Activated CD8-positive, alpha-beta T cell treated with anti-CD3 and anti-CD28 coated beads for 36 hours (primary cell): ENCODE measurements around the gene PRAMEF5. TPM values are rescaled to one million over a fixed set of nuclear protein-coding genes. Genes with fewer than 3 reads are reported as not detected.
"Not testable (repeated sequence)": the region's sequence is repeated elsewhere in the genome, so short reads cannot be mapped to it uniquely, and the experiment has no call there.

Experiments used
- ATAC-seq: fragments of 200-7000 bp; cut with Tn5 transposase; one replicate; pipeline ENCODE4 v1.10.0; 2021; ENCODE audit warnings: mild to moderate bottlenecking, moderate library complexity
- CTCF ChIA-PET: fragments of 350-600 bp; sonication (Branson Sonifier 250); formaldehyde crosslinking; loops from one replicate; lab custom pipeline; 2021; ENCODE audit warnings: antibody characterized with exemption; lab: Charles Lee
- POLR2A ChIA-PET: fragments of 350-600 bp; sonication (Branson Sonifier 250); formaldehyde crosslinking; loops from one replicate; lab custom pipeline; 2021; ENCODE audit warnings: antibody characterized with exemption; lab: Charles Lee
- DNase-seq: peaks from one replicate; pipeline ENCODE4 v3.0.0-alpha.2; 2020
- H3K27ac Mint-ChIP-seq: one replicate; pipeline ENCODE4 v1.8.0; 2021; ENCODE audit warnings: mild to moderate bottlenecking, mixed read lengths
- H3K27me3 Mint-ChIP-seq: one replicate; pipeline ENCODE4 v1.8.0; 2021; ENCODE audit warnings: mixed read lengths
- H3K36me3 Mint-ChIP-seq: one replicate; pipeline ENCODE4 v1.8.0; 2021; ENCODE audit warnings: low read depth, mixed read lengths
- H3K4me1 Mint-ChIP-seq: one replicate; pipeline ENCODE4 v1.8.0; 2021; ENCODE audit warnings: low read depth, mixed read lengths
- H3K4me3 Mint-ChIP-seq: one replicate; pipeline ENCODE4 v1.8.0; 2021; ENCODE audit warnings: mild to moderate bottlenecking, moderate library complexity, mixed read lengths
- H3K9me3 Mint-ChIP-seq: one replicate; pipeline ENCODE4 v1.8.0; 2021; ENCODE audit warnings: mixed read lengths
- intact Hi-C: fragments of 100-400 bp; cut with micrococcal nuclease; formaldehyde crosslinking; loops from one replicate; pipeline ENCODE4 v1.10.0; 2022
- total RNA-seq, 2 experiments: library from RNA; stranded (reverse); gene quantifications; one replicate each; pipeline ENCODE4 v1.2.3, GENCODE V29; 2021
- TF ChIP-seq, protein P1 (sequence below): fragments of 200-600 bp; IDR thresholded peaks from one replicate; pipeline ENCODE4 v1.8.0; 2022; ENCODE audit warnings: antibody characterized with exemption, mild to moderate bottlenecking

Gene PRAMEF5
- total RNA-seq: not detected

DNA sequence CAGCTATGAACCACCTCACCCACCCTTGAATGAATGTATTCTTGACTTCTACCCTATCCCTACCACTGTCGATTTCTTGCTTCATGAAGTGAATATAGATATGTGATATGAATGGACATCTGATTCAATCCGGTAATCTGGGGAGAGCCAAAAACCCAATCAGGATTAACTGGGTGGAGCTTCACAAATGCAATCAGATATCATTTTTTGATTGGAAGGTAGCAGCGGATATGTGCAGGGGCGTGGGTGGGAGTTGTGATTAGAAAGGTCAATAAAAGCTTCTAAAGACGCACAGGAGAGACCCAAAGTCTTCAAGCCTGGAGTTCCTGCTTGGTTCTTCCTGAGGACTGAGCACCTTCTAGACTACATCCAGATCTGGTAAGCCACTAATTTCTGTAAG, at the start of gene PRAMEF5:
Gene PRAMEF5 (plus strand): TSS at position 301 of the 400 bp plus-strand sequence. CDS start 5,071 bp downstream, outside the sequence.
- CTCF ChIA-PET, ATAC-seq, H3K27me3 Mint-ChIP-seq, H3K9me3 Mint-ChIP-seq, H3K36me3 Mint-ChIP-seq, H3K27ac Mint-ChIP-seq, intact Hi-C loops, DNase-seq, H3K4me3 Mint-ChIP-seq, POLR2A ChIA-PET, H3K4me1 Mint-ChIP-seq: not testable (repeated sequence)

DNA sequence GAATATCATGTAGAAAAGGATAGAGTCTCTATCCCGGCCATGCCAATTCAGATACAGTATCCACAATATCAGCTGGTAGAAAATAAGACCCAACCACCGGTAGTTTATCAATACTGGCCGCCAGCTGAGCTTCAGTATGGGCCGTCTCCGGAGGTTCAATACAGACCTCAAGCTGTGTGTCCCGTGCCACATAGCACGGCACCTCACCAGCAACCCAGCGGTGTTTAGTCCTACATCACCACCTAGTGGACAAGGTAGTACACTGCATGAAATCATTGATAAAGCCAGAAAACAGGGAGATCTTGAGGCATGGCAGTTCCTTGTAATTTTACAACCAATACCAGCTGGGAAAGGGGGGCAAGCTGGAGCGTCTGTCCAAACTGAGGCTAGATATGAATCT, 45.3 kb upstream of the PRAMEF5 start:
- intact Hi-C loops, H3K9me3 Mint-ChIP-seq, POLR2A ChIA-PET, ATAC-seq, DNase-seq, H3K27me3 Mint-ChIP-seq, H3K36me3 Mint-ChIP-seq, CTCF ChIA-PET, H3K4me3 Mint-ChIP-seq, H3K4me1 Mint-ChIP-seq, H3K27ac Mint-ChIP-seq: not testable (repeated sequence)

DNA sequence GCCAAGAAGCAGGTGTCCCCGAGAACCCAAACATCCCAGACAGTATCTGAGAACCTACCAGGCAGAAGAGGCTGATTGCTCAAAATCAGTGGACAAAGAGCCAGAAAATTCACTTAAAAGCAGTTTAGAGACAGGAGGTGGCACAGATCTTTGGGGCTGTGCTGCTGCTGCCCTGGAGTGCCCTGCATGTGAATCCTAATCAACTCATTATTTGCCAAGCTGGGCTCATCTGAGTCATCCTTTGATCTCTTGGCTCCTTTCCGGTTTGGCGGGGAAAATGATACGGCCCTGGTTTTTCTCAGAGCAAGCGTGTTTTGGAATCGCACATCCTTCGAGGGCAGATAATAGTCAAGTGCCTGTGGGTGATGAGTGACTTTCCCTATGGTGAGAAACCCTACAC, 37.4 kb upstream of the PRAMEF5 start:
- H3K4me1 Mint-ChIP-seq, H3K27me3 Mint-ChIP-seq, CTCF ChIA-PET, intact Hi-C loops, H3K9me3 Mint-ChIP-seq, POLR2A ChIA-PET, ATAC-seq, H3K27ac Mint-ChIP-seq, H3K4me3 Mint-ChIP-seq, DNase-seq, H3K36me3 Mint-ChIP-seq: not testable (repeated sequence)

DNA sequence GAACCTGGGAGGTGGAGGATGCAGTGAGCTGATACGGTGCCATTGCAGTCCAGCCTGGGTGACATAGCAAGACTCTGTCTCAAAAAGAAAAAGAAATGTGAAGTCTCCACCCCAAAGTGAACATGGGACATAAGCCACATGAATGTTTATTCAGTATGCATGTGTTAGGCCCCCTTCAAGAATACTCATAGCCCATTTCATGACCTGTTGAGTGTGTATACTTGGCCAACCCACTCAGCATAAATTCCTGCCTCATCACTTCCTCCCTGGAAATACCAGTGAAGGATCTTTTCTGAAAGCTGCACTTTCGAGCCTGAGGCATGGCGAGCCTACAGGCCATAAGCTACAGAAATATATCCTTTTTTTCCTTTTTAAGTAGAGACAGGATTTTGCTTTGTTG, 34.8 kb upstream of the PRAMEF5 start:
- POLR2A ChIA-PET, H3K9me3 Mint-ChIP-seq, ATAC-seq, H3K27me3 Mint-ChIP-seq, intact Hi-C loops, H3K36me3 Mint-ChIP-seq, H3K4me1 Mint-ChIP-seq, CTCF ChIA-PET, H3K27ac Mint-ChIP-seq, H3K4me3 Mint-ChIP-seq, DNase-seq: not testable (repeated sequence)

DNA sequence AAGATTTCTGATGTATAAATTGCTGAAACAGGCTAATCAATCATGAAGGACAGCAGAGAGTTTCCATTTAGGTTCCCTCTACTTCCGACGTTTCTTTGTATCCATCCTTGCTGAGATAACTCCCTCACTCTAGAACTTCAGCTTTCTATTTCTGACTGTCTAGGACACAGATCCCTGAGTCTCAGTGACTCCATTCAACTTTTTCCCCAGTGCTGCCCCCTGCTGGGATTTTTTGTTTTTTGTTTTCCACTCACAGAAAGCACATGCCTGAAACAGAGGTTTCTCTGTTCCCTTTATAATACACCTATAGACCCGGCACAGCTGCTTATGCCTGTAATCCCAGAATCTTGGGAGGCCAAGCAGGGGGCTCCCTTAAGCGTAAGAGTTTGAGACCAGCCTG, 31.2 kb upstream of the PRAMEF5 start:
- POLR2A ChIA-PET, H3K27me3 Mint-ChIP-seq, ATAC-seq, H3K9me3 Mint-ChIP-seq, H3K27ac Mint-ChIP-seq, CTCF ChIA-PET, DNase-seq, H3K36me3 Mint-ChIP-seq, intact Hi-C loops, H3K4me1 Mint-ChIP-seq, H3K4me3 Mint-ChIP-seq: not testable (repeated sequence)

DNA sequence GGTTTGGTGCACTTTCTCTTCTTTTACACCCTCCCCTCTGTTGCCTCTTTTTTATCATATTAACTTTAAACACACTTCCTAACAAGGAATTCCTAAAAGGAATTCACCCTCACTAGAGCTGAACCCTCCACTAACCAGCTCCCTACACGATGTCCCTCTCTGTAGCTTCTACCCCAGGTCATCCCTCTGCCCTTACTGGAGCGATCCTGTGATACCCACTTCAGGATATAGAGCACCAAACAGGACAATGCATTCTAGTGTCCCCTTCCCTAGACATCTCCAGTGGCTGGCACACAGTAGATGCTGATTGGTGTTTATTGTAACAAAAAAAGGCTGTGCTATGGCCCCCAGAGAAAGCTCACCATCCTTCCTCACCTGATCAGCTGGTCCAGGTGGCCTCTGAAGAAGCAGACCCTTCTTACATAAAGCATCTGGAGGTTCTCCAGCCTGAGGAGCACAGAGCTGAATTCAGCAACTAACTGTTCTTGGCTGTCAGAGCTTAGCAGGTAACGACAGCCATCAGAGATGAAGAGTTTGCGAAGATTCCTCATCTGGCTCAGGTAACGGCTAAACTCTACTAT, 29.4 kb upstream of the PRAMEF5 start:
- ChIA-PET POLR2A (no interaction called here), CTCF (no interaction called here)
- no peak overlapping the region for H3K27ac Mint-ChIP-seq

DNA sequence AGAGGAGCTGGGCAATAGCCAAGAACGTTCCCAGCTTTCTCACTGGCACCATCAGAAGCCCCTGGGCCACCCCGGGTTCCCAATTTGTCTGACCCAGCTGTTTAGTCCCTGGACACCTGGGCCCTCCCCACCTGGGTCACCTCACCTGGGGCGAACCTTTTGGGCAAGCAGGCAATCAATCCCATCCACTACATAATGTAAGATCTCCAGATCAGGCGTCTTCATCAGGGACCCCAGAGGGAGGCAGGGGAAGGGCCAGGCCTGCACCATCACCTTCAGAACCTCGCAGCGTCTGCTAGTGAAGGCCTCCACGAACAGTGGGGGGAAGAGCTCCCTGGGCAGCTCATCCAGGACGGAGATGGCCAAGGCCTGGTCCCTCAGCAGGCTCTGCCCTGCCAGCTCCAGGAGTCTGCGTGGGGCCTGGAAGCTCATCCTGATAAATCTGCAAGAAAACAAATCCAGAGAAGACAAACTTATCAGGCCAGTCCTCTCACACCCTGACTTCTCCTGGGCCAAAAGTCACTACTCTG, 28.3 kb upstream of the PRAMEF5 start, which contains the start of gene PRAMEF18:
Gene PRAMEF18 (minus strand): TSS at position 480 of the 530 bp plus-strand sequence. CDS start 48 bp downstream, at position 432.
- CTCF ChIA-PET, H3K4me1 Mint-ChIP-seq, ATAC-seq: not testable (repeated sequence)

More for the DNA sequence above, 29.4 kb upstream of the PRAMEF5 start:
- no peak overlapping the region for H3K4me3 Mint-ChIP-seq
- no peaks in the 10 kb centered on the region for H3K4me1 Mint-ChIP-seq
- no peak for DNase-seq
- intact Hi-C loops: no loop called here
- TF ChIP-seq, protein P1, sequence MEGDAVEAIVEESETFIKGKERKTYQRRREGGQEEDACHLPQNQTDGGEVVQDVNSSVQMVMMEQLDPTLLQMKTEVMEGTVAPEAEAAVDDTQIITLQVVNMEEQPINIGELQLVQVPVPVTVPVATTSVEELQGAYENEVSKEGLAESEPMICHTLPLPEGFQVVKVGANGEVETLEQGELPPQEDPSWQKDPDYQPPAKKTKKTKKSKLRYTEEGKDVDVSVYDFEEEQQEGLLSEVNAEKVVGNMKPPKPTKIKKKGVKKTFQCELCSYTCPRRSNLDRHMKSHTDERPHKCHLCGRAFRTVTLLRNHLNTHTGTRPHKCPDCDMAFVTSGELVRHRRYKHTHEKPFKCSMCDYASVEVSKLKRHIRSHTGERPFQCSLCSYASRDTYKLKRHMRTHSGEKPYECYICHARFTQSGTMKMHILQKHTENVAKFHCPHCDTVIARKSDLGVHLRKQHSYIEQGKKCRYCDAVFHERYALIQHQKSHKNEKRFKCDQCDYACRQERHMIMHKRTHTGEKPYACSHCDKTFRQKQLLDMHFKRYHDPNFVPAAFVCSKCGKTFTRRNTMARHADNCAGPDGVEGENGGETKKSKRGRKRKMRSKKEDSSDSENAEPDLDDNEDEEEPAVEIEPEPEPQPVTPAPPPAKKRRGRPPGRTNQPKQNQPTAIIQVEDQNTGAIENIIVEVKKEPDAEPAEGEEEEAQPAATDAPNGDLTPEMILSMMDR: no peak
- ATAC-seq: no peak
- no peaks in the 10 kb centered on the region for H3K9me3 Mint-ChIP-seq
- H3K36me3 Mint-ChIP-seq: no peaks in the 10 kb centered on the region
- H3K27me3 Mint-ChIP-seq: peaks cover 4% of the 10 kb centered on the region

DNA sequence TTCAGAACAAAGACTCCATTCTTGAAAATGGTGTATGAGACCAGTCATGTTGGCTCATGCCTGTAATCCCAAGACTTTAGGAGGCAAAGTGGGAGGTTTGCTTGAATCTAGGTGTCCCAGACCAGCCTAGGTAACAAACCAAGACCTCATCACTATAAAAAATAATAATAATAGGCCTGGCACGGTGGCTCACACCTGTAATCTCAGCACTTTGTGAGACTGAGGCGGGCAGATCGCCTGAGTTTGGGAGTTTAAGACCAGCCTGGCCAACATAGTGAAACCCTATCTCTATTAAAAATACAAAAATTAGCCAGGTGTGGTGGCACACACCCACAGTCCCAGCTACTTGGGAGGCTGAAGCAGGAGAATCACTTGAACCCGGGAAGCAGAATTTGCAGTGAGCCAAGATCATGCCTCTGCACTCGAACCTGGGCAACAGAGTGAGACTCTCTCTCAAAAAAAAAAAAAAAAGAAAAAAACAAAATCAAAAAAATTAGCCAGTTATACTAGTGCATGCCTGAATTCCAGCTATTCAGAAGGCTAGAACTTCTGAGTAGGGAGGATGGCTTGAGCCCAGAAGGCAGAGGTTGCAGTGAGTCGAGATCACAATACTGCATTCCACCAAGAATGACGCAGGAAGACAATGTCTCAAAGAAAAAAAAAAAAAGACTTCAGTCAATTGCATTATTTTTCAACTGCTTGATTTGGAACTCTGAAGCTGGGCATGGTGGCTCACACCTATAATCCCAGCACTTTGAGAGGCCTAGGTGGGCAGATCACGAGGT, 26.5 kb upstream of the PRAMEF5 start:
- intact Hi-C loops, ATAC-seq, DNase-seq, CTCF ChIA-PET, H3K36me3 Mint-ChIP-seq, H3K4me1 Mint-ChIP-seq, H3K4me3 Mint-ChIP-seq, H3K27ac Mint-ChIP-seq, POLR2A ChIA-PET, H3K27me3 Mint-ChIP-seq, H3K9me3 Mint-ChIP-seq: not testable (repeated sequence)

More for the DNA sequence above, 28.3 kb upstream of the PRAMEF5 start, which contains the start of gene PRAMEF18:
- intact Hi-C loops, H3K36me3 Mint-ChIP-seq, POLR2A ChIA-PET, H3K27ac Mint-ChIP-seq, DNase-seq, H3K4me3 Mint-ChIP-seq, H3K27me3 Mint-ChIP-seq, H3K9me3 Mint-ChIP-seq: not testable (repeated sequence)
